Mucosa of stomach (tissue), 1 donor: ENCODE results near the gene TSPEAR.

Experiments
- H3K27me3 ChIP-seq: one replicate; pipeline ENCODE4 v1.7.0; 2013; ENCODE audit warnings: mild to moderate bottlenecking, low read length; ENCODE audit not compliant: control insufficient read depth, insufficient read depth
- H3K36me3 ChIP-seq: one replicate; pipeline ENCODE4 v1.7.0; 2013; ENCODE audit warnings: low read length; ENCODE audit not compliant: control insufficient read depth, insufficient read depth
- H3K4me1 ChIP-seq: one replicate; pipeline ENCODE4 v1.7.0; 2013; ENCODE audit warnings: mild to moderate bottlenecking, low read length; ENCODE audit not compliant: control insufficient read depth, insufficient read depth
- H3K4me3 ChIP-seq: one replicate; pipeline ENCODE4 v1.7.0; 2013; ENCODE audit warnings: low read length
- H3K9ac ChIP-seq: one replicate; pipeline ENCODE4 v1.7.0; 2013; ENCODE audit warnings: mild to moderate bottlenecking, low read length, moderate library complexity
- H3K9me3 ChIP-seq: one replicate; pipeline ENCODE4 v1.7.0; 2013; ENCODE audit warnings: mild to moderate bottlenecking, low read length, moderate library complexity; ENCODE audit not compliant: control insufficient read depth
- donor health status: Pancreatic carcinoma.

The TSPEAR gene

GRCh38 chr21:44727757-44728156 is 16.4 kb upstream of the TSPEAR start:
- Histone ChIP-seq H3K27me3 (peaks cover 24% of the 10 kb centered on the region), H3K36me3 (no peaks in the 10 kb centered on the region), H3K9ac (no peak overlapping the region), H3K9me3 (no peaks in the 10 kb centered on the region), H3K4me1 (no peaks in the 10 kb centered on the region), H3K4me3 (no peak overlapping the region)

- no peak overlapping the region for H3K9ac ChIP-seq
- no peak overlapping the region for H3K4me3 ChIP-seq
- H3K4me1 ChIP-seq, result no peaks in the 10 kb centered on the region
- H3K27me3 ChIP-seq, result peaks cover 27% of the 10 kb centered on the region
- H3K9me3 ChIP-seq, result no peaks in the 10 kb centered on the region
- no peaks in the 10 kb centered on the region for H3K36me3 ChIP-seq
Observed at GRCh38 chr21:44727321-44727720, 15.9 kb upstream of the TSPEAR start.

DNA sequence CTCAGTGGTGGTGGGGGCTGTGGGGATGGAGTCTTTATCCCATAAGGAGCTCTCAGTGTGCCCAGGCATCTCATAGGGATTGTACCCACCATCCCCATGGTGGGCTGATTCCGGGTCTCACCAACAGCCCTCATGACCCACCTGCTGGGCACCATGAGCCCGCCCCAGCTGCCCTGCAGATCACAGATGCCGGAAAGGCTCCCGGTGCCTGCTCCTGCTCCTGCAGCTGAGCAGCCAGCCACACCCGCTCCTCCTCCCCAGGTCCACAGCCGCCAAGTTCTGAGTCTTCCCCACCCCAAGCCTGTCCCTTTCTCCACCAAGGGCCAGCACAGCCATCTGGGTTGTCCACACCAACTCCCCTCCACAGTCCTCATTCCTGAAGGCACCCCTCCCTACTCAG is 15.5 kb upstream of the TSPEAR start:
- peaks cover 27% of the 10 kb centered on the region for H3K27me3 ChIP-seq
- no peaks in the 10 kb centered on the region for H3K4me1 ChIP-seq
- no peaks in the 10 kb centered on the region for H3K9me3 ChIP-seq
- H3K9ac ChIP-seq, result no peak overlapping the region
- no peak overlapping the region for H3K4me3 ChIP-seq
- no peaks in the 10 kb centered on the region for H3K36me3 ChIP-seq

GRCh38 chr21:44724926-44725325 is 13.6 kb upstream of the TSPEAR start:
- no peak overlapping the region for H3K9ac ChIP-seq
- H3K36me3 ChIP-seq, result no peaks in the 10 kb centered on the region
- H3K27me3 ChIP-seq, result peaks cover 27% of the 10 kb centered on the region
- no peaks in the 10 kb centered on the region for H3K4me1 ChIP-seq
- H3K4me3 ChIP-seq, result no peak overlapping the region
- no peaks in the 10 kb centered on the region for H3K9me3 ChIP-seq

DNA sequence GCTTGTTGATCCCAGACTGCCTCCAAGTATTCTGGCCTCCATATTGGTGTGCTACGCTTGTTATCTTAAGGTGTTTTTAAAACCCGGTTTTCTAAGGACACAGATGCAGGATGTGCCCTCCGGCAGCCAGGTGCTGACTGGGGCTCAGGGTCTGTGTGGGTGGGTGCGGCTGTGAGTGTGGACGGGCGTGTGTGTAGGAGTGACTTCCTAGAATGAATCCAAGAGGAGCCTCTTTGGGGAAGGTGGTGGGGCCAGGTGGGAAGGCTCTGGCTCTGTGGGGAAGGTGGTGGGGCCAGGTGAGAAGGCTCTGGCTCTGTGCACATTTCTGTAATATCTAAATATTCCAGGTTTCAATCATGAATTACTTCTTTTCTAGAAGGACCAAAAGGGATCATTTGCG is 12.8 kb upstream of the TSPEAR start:
- H3K9me3 ChIP-seq, result no peaks in the 10 kb centered on the region
- peaks cover 27% of the 10 kb centered on the region for H3K27me3 ChIP-seq
- H3K4me3 ChIP-seq, result no peak overlapping the region
- H3K9ac ChIP-seq, result no peak overlapping the region
- H3K4me1 ChIP-seq, result no peaks in the 10 kb centered on the region
- no peaks in the 10 kb centered on the region for H3K36me3 ChIP-seq

DNA sequence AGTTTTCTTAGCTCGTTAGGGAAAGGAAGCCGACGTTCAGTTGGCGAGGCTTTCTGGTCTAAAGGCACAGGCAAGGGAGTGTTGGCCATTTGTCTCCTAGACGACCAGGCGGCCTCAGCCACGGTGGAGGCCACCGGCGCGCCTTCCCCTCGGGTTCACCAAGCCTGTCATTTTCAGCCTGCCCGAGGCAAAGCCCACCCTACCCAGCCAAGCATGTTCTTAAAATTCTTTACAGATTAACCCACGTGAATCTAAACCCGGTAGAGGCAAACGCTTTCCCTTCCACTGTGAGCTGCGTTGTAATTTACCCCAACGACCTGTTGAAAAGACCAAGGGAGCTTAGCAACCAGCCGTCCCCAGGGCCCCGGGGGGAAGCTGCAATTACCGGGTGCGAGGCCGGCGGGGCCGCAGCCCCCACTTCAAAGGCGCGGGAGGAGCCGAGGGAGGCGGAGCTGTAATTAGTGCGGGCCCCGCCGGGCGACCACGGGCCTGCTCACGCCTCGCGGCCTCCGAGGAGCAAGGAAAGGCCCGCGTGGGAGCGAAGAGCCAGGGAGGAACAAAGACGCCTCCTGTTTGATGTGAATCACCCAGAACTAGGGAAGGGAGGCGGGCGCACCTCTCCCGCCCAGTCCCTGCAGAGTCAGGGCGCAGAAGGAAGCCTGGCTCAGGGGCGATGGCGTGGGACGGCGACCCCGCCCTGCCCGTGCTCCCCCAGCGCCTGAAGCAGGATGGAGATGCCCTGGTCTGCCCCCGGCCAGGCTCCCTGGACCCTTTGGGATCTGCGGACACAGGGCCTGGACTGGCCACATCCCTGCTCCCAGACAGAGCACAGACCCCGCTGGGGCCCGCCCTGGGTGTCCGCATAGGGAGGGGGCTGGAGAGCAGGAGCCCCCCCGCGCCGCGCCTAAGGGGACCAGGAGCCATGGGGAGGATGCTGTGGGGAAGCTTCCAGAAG is 12.1 kb upstream of the TSPEAR start:
- Histone ChIP-seq H3K36me3 (no peaks in the 10 kb centered on the region), H3K4me3 (no peak overlapping the region), H3K27me3 (peaks cover 33% of the 10 kb centered on the region), H3K4me1 (no peaks in the 10 kb centered on the region), H3K9me3 (no peaks in the 10 kb centered on the region), H3K9ac (no peak overlapping the region)

DNA sequence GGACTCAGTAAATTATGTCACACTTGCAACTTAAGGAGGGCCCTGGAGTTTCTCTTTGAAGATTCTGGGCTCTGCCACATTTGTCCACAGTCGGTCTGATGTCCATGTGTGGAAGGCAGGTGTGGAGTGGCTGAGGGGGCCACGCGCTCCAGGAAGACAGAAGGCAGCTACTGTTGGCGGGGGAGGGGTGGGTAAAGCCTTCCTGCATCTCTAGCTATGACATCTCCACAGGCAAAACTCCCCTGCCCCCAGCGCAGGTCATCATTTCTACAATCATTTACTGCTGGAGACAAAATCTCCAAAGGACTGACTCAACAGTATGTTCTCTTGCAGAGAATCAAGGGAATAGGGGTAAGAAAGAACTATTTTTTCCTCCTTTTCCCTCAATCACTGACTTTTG is 11.4 kb upstream of the TSPEAR start:
- H3K36me3 ChIP-seq, result no peaks in the 10 kb centered on the region

GRCh38 chr21:44720170-44720569 is 8.8 kb upstream of the TSPEAR start:
- no peaks in the 10 kb centered on the region for H3K4me1 ChIP-seq
- no peak overlapping the region for H3K9ac ChIP-seq
- H3K4me3 ChIP-seq, result no peak overlapping the region
- no peaks in the 10 kb centered on the region for H3K36me3 ChIP-seq
- no peaks in the 10 kb centered on the region for H3K9me3 ChIP-seq
- H3K27me3 ChIP-seq, result peaks cover 29% of the 10 kb centered on the region

More for the DNA sequence above, 11.4 kb upstream of the TSPEAR start:
- H3K9ac ChIP-seq, result no peak overlapping the region
- peaks cover 36% of the 10 kb centered on the region for H3K27me3 ChIP-seq
- no peak overlapping the region for H3K4me3 ChIP-seq
- no peaks in the 10 kb centered on the region for H3K9me3 ChIP-seq
- H3K4me1 ChIP-seq, result no peaks in the 10 kb centered on the region

DNA sequence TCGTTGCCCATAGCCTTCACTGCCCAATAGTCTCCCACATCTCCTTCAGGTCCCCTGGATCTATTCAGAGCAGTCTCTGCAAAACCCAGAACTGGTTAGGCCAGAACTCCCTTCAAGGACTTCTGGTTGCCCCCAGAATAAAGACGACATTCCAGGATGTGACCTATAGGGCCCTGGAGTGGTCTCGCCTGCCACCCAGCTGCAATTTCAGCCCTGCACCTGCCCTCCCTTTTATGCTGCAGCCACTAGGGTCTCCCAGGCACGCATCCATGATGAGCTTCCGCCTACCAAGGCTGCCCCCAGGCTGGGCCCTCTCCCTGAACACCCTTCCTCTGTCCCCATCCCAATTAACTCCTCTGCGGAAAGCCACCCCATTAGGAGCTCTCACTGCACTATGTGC is 7.2 kb upstream of the TSPEAR start:
- H3K4me3 ChIP-seq, result no peak overlapping the region
- H3K27me3 ChIP-seq, result peaks cover 34% of the 10 kb centered on the region
- H3K4me1 ChIP-seq, result no peaks in the 10 kb centered on the region
- no peak overlapping the region for H3K9ac ChIP-seq
- H3K9me3 ChIP-seq, result no peaks in the 10 kb centered on the region
- no peaks in the 10 kb centered on the region for H3K36me3 ChIP-seq

GRCh38 chr21:44718093-44718492 is 6.7 kb upstream of the TSPEAR start:
- H3K27me3 ChIP-seq, result peaks cover 34% of the 10 kb centered on the region

GRCh38 chr21:44716984-44717383 is 5.6 kb upstream of the TSPEAR start:
- no peak overlapping the region for H3K4me3 ChIP-seq
- no peak overlapping the region for H3K9ac ChIP-seq
- H3K27me3 ChIP-seq, result peaks cover 38% of the 10 kb centered on the region
- H3K36me3 ChIP-seq, result no peaks in the 10 kb centered on the region
- H3K9me3 ChIP-seq, result no peaks in the 10 kb centered on the region
- no peaks in the 10 kb centered on the region for H3K4me1 ChIP-seq

More at GRCh38 chr21:44718093-44718492, 6.7 kb upstream of the TSPEAR start:
- H3K9ac ChIP-seq, result no peak overlapping the region
- no peaks in the 10 kb centered on the region for H3K4me1 ChIP-seq
- H3K9me3 ChIP-seq, result no peaks in the 10 kb centered on the region
- H3K4me3 ChIP-seq, result no peak overlapping the region
- no peaks in the 10 kb centered on the region for H3K36me3 ChIP-seq

GRCh38 chr21:44714905-44715304 is 3.5 kb upstream of the TSPEAR start:
- no peaks in the 10 kb centered on the region for H3K36me3 ChIP-seq
- no peak overlapping the region for H3K9ac ChIP-seq
- peaks cover 59% of the 10 kb centered on the region for H3K27me3 ChIP-seq
- no peaks in the 10 kb centered on the region for H3K4me1 ChIP-seq
- no peaks in the 10 kb centered on the region for H3K9me3 ChIP-seq
- H3K4me3 ChIP-seq, result no peak overlapping the region
